ENCODE results near the gene SLC3A2. TPM values are rescaled to one million over a fixed set of nuclear protein-coding genes. Genes with fewer than 3 reads are reported as not detected.
A peak's percentile ranks its signal among the peaks of the same experiment; 100 is the strongest.

Gene SLC3A2
- total RNA-seq, 1 experiment from 2014 or later, result 619 TPM

DNA sequence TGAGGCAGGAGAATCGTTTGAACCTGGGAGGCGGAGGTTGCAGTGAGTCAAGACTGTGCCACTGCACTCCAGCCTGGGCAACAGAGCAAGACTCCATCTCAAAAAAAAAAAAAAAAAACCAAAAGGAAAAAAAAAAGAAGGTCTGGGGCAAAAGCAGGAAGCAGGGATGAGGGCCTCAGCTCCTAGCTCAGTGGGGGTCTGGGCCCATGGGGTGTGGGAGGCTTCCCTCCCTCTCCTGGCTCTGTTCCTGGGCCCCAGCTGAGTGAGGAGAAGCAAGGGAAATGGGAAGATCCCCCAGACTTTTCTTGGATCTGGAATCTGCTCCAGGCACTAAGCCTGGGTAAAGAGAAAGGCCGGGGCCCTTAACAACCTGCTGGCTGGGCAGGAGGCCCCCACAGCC, 31.6 kb downstream of the SLC3A2 start:
- H3K4me1 ChIP-seq (replicated peaks; ENCODE audit: insufficient read depth), result 0 out of 2 replicates have a peak, but pooled peaks cover 7% of the 10 kb centered on the region
- no peaks in the 10 kb centered on the region for H4K20me1 ChIP-seq (ENCODE audit: insufficient read depth)
- no peak for DNase-seq
- CTCF ChIA-PET, result interaction anchor here (0.6 kb wide), 1 partner anchor 352 kb away, joined by 6 read pairs; no protein-coding TSS in a partner anchor
- H3K4me3 ChIP-seq, result no peak overlapping the region
- intact Hi-C loops (cut with micrococcal nuclease; ENCODE audit: unreplicated experiment), result no loop called here
- TF ChIP-seq, protein P1, sequence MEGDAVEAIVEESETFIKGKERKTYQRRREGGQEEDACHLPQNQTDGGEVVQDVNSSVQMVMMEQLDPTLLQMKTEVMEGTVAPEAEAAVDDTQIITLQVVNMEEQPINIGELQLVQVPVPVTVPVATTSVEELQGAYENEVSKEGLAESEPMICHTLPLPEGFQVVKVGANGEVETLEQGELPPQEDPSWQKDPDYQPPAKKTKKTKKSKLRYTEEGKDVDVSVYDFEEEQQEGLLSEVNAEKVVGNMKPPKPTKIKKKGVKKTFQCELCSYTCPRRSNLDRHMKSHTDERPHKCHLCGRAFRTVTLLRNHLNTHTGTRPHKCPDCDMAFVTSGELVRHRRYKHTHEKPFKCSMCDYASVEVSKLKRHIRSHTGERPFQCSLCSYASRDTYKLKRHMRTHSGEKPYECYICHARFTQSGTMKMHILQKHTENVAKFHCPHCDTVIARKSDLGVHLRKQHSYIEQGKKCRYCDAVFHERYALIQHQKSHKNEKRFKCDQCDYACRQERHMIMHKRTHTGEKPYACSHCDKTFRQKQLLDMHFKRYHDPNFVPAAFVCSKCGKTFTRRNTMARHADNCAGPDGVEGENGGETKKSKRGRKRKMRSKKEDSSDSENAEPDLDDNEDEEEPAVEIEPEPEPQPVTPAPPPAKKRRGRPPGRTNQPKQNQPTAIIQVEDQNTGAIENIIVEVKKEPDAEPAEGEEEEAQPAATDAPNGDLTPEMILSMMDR (conservative IDR thresholded peaks at IDR 0.05), result no peak
- TF ChIP-seq EZH2 (IDR thresholded peaks at IDR 0.05; ENCODE audit: low read depth), result no peak
- H3K9me3 ChIP-seq (ENCODE audit: insufficient read depth, low read depth), result no peaks in the 10 kb centered on the region
- H3K27me3 ChIP-seq (ENCODE audit: insufficient read depth, low read depth), result peaks cover 15% of the 10 kb centered on the region
- H2AFZ ChIP-seq, result no peak overlapping the region
- no peak overlapping the region for H3K27ac ChIP-seq
- POLR2A ChIA-PET (ENCODE audit: unreplicated experiment), result no interaction called here
- H3F3A ChIP-seq (ENCODE audit: insufficient read depth, low read depth), result no peaks in the 10 kb centered on the region
- no peaks in the 10 kb centered on the region for H3K36me3 ChIP-seq (ENCODE audit: low read depth)
- H3K9me2 ChIP-seq (ENCODE audit: insufficient read depth), result no peaks in the 10 kb centered on the region
- H3K79me2 ChIP-seq (ENCODE audit: low read depth), result no peaks in the 10 kb centered on the region
- no TSS peak for BruUV-seq (replicated peaks)
- no peak overlapping the region for H3K4me2 ChIP-seq

DNA sequence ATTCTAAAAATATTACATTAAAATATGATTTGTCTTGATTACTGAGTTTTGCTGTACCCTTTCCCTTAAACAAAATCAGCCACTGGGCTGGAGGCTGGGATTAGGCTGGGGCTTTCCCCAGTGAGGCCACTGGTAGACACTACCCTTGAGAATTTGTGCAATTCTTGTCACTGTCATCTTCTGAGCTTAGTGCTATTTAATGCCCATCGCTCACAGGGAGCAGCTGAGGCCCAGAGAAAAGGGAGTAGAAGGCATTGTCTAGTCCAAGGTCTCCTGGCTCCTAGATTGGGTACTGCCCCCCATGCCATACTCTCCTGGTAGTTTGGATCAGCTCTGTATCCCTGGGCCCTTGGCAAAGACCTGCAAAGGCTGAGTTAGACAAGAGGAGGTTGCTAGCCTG, 33.7 kb downstream of the SLC3A2 start:
- Histone ChIP-seq H3K9me2 (ENCODE audit: insufficient read depth) (no peaks in the 10 kb centered on the region), H3K9me3 (ENCODE audit: insufficient read depth, low read depth) (no peaks in the 10 kb centered on the region), H3K4me1 (replicated peaks; ENCODE audit: insufficient read depth) (0 out of 2 replicates have a peak, but pooled peaks cover under 1% of the 10 kb centered on the region), H3F3A (ENCODE audit: insufficient read depth, low read depth) (no peaks in the 10 kb centered on the region), H4K20me1 (ENCODE audit: insufficient read depth) (no peaks in the 10 kb centered on the region), H2AFZ (no peak overlapping the region), H3K27me3 (ENCODE audit: insufficient read depth, low read depth) (peaks cover 26% of the 10 kb centered on the region), H3K27ac (no peak overlapping the region), H3K79me2 (ENCODE audit: low read depth) (no peaks in the 10 kb centered on the region), H3K4me3 (no peak overlapping the region), H3K36me3 (ENCODE audit: low read depth) (no peaks in the 10 kb centered on the region), H3K4me2 (no peak overlapping the region)
- DNase-seq, result no peak
- BruUV-seq (replicated peaks), result no TSS peak
- intact Hi-C loops (cut with micrococcal nuclease; ENCODE audit: unreplicated experiment), result no loop called here
- POLR2A ChIA-PET (ENCODE audit: unreplicated experiment), result no interaction called here
- TF ChIP-seq, protein P1 (conservative IDR thresholded peaks at IDR 0.05), result no peak
- no peak for TF ChIP-seq EZH2 (IDR thresholded peaks at IDR 0.05; ENCODE audit: low read depth)
- CTCF ChIA-PET, result no interaction called here

GRCh38 chr11:62917906-62918502, 37.3 kb downstream of the SLC3A2 start:
- H3K4me1 ChIP-seq (replicated peaks; ENCODE audit: insufficient read depth), result no peaks in the 10 kb centered on the region
- POLR2A ChIA-PET (ENCODE audit: unreplicated experiment), result interaction anchor here (0.6 kb wide), 1 partner anchor 1287 kb away, joined by 3 read pairs; no protein-coding TSS in a partner anchor
- H3K4me2 ChIP-seq, result no peak overlapping the region
- H3K9me3 ChIP-seq (ENCODE audit: insufficient read depth, low read depth), result no peaks in the 10 kb centered on the region
- no peak overlapping the region for H3K27ac ChIP-seq
- BruUV-seq (replicated peaks), result no TSS peak
- peak in 1 of 2 experiments; percentile 30 for DNase-seq
- TF ChIP-seq EZH2 (IDR thresholded peaks at IDR 0.05; ENCODE audit: low read depth), result no peak
- TF ChIP-seq, protein P1 (conservative IDR thresholded peaks at IDR 0.05), result no peak
- H2AFZ ChIP-seq, result no peak overlapping the region
- CTCF ChIA-PET, result interaction anchor here (0.6 kb wide), 1 partner anchor 350 kb away, joined by 7 read pairs; no protein-coding TSS in a partner anchor
- peaks cover 54% of the 10 kb centered on the region for H3K27me3 ChIP-seq (ENCODE audit: insufficient read depth, low read depth)
- no peak overlapping the region for H3K4me3 ChIP-seq
- H3K79me2 ChIP-seq (ENCODE audit: low read depth), result no peaks in the 10 kb centered on the region
- no peaks in the 10 kb centered on the region for H3K36me3 ChIP-seq (ENCODE audit: low read depth)
- no peaks in the 10 kb centered on the region for H3F3A ChIP-seq (ENCODE audit: insufficient read depth, low read depth)
- H3K9me2 ChIP-seq (ENCODE audit: insufficient read depth), result no peaks in the 10 kb centered on the region
- intact Hi-C loops (cut with micrococcal nuclease; ENCODE audit: unreplicated experiment), result no loop called here
- no peaks in the 10 kb centered on the region for H4K20me1 ChIP-seq (ENCODE audit: insufficient read depth)
